Vagina (tissue), 2 donors: ENCODE data around the gene DSCAML1.

Experiments
- CTCF ChIP-seq, 3 experiments: fragments of 450-650 bp in 2 of 3; fragments of 200-600 bp in 1 of 3; sonication (generic) in 1 of 3; IDR thresholded peaks; one replicate each; pipeline ENCODE4 v1.5.1; 2017 to 2019; ENCODE audit warnings: antibody characterized with exemption in 3 of 3, mild to moderate bottlenecking in 2 of 3, moderate library complexity in 2 of 3
- POLR2A ChIP-seq, 2 donors: fragments of 450-650 bp; IDR thresholded peaks; one replicate each; pipeline ENCODE4 v1.6.1; 2017; ENCODE audit warnings: antibody characterized with exemption in 2 of 2, mild to moderate bottlenecking in 2 of 2, moderate library complexity in 2 of 2
- POLR2AphosphoS5 ChIP-seq, 2 donors: sonication (generic); formaldehyde crosslinking; IDR thresholded peaks; one replicate each; pipeline ENCODE4 v1.9.0; 2017; ENCODE audit warnings: antibody characterized with exemption in 2 of 2, mild to moderate bottlenecking in 2 of 2, low read depth in 1 of 2; ENCODE audit not compliant: insufficient read depth in 1 of 2

GRCh38 chr11:117548876-117549275, 248.1 kb downstream of the DSCAML1 start:
- TF ChIP-seq CTCF (IDR thresholded peaks at IDR 0.05) (no peak), POLR2A (IDR thresholded peaks at IDR 0.05) (no peak), POLR2AphosphoS5 (IDR thresholded peaks at IDR 0.05; ENCODE audit: insufficient read depth in 1 of 2, low read depth in 1 of 2) (no peak)
